GM19351 (cell line): ENCODE results near the gene HEG1.

Experiments used
- ATAC-seq: cut with Tn5 transposase; IDR thresholded peaks from one replicate; pipeline ENCODE4 v1.9.1; 2021; ENCODE audit warnings: mild to moderate bottlenecking, moderate library complexity; ENCODE audit not compliant: unreplicated experiment

HEG1 gene

GRCh38 chr3:124918524-124918923 is 137.3 kb downstream of the HEG1 start:
- no peak for ATAC-seq

GRCh38 chr3:124916837-124917409 is 138.9 kb downstream of the HEG1 start:
- no peak for ATAC-seq
